Uterus (tissue), 4 donors: ENCODE results near the gene TCL1B. TPM values are rescaled to one million over a fixed set of nuclear protein-coding genes. Genes with fewer than 3 reads are reported as not detected.

Experiments used
- DNase-seq, 2 donors: peaks; one replicate each; pipeline ENCODE4 v3.0.0-alpha.2; 2019 to 2020
- H3K27ac ChIP-seq, 2 donors: fragments of 200-600 bp; sonication (generic); 1 replicate in 1 of 2; 2 replicates in 1 of 2; pipeline ENCODE4 v1.5.1; 2016 to 2018
- H3K27me3 ChIP-seq, 2 donors: fragments of 200-600 bp; sonication (generic); one replicate each; pipeline ENCODE4 v1.5.1; 2018 to 2019; ENCODE audit warnings: control low read depth in 1 of 2
- H3K36me3 ChIP-seq, 2 donors: fragments of 200-600 bp; sonication (generic); one replicate each; pipeline ENCODE4 v1.5.1; 2019; ENCODE audit warnings: control low read depth in 1 of 2
- H3K4me1 ChIP-seq, 2 donors: fragments of 200-600 bp; sonication (generic); one replicate each; pipeline ENCODE4 v1.5.1; 2018 to 2019; ENCODE audit warnings: control low read depth in 1 of 2
- H3K4me3 ChIP-seq, 2 donors: fragments of 200-600 bp; sonication (generic); 1 replicate in 1 of 2; 2 replicates in 1 of 2; pipeline ENCODE4 v1.5.1; 2018 to 2019; ENCODE audit warnings: mild to moderate bottlenecking in 1 of 2
- H3K9me3 ChIP-seq, 2 donors: fragments of 200-600 bp; sonication (generic); one replicate each; pipeline ENCODE4 v1.5.1; 2019; ENCODE audit warnings: control low read depth in 1 of 2
- CTCF ChIP-seq, 4 experiments: fragments of 200-600 bp in 2 of 4; fragments of 450-650 bp in 2 of 4; sonication (generic) in 2 of 4; IDR thresholded peaks; one replicate each; pipeline ENCODE4 v1.5.1; 2016 to 2019; ENCODE audit warnings: antibody characterized with exemption in 4 of 4, mild to moderate bottlenecking in 2 of 4, moderate library complexity in 1 of 4
- POLR2A ChIP-seq, 2 donors: fragments of 450-650 bp; IDR thresholded peaks; one replicate each; pipeline ENCODE4 v1.6.1; 2016; ENCODE audit warnings: antibody characterized with exemption in 2 of 2, mild to moderate bottlenecking in 1 of 2, moderate library complexity in 1 of 2
- intact Hi-C: fragments of 100-400 bp; cut with DNase I; formaldehyde crosslinking; loops from one replicate; pipeline ENCODE4 v1.15.1; 2023; ENCODE audit warnings: low total_unique reads
- total RNA-seq, 4 donors: library from RNA; depleted of rRNA in 3 of 4; stranded (reverse); fragments of >200 nt in 3 of 4; gene quantifications; one replicate each; pipeline versions ENCODE4 v1.1.0 to v1.2.4, GENCODE V29; 2014 to 2023
- donor health status: DM: yes; HTN: yes; CAD: no.

The TCL1B gene
- total RNA-seq, 4 donors from 2014 or later, result 0.28 TPM; not detected in 3

- Histone ChIP-seq H3K36me3 (no peaks in the 10 kb centered on the region), H3K27ac (peak overlapping the region; percentile 64 to 67), H3K4me3 (no peak overlapping the region), H3K27me3 (no peaks in the 10 kb centered on the region), H3K4me1 (no peaks in the 10 kb centered on the region), H3K9me3 (no peaks in the 10 kb centered on the region)
- no peak for DNase-seq
- intact Hi-C loops, result no loop called here
- TF ChIP-seq CTCF (IDR thresholded peaks at IDR 0.05) (no peak), POLR2A (IDR thresholded peaks at IDR 0.05) (no peak)
Observed at GRCh38 chr14:95651028-95651427, 35.2 kb upstream of the TCL1B start.

- H3K27ac ChIP-seq, result peak overlapping the region; percentile 64 to 67
- no peak for DNase-seq
- intact Hi-C loops, result no loop called here
Observed at GRCh38 chr14:95651821-95652583, 34.2 kb upstream of the TCL1B start.

GRCh38 chr14:95652690-95653089 lies 33.5 kb upstream of the TCL1B start:
- intact Hi-C loops, result no loop called here
- Histone ChIP-seq H3K27me3 (no peaks in the 10 kb centered on the region), H3K4me3 (no peak overlapping the region), H3K9me3 (no peaks in the 10 kb centered on the region), H3K4me1 (no peaks in the 10 kb centered on the region), H3K27ac (peak overlapping the region; percentile 15 to 67), H3K36me3 (no peaks in the 10 kb centered on the region)
- TF ChIP-seq CTCF (IDR thresholded peaks at IDR 0.05) (no peak), POLR2A (IDR thresholded peaks at IDR 0.05) (no peak)
- DNase-seq, result no peak

More at GRCh38 chr14:95651821-95652583, 34.2 kb upstream of the TCL1B start:
- Histone ChIP-seq H3K36me3 (no peaks in the 10 kb centered on the region), H3K27me3 (no peaks in the 10 kb centered on the region), H3K4me3 (no peak overlapping the region), H3K4me1 (no peaks in the 10 kb centered on the region), H3K9me3 (no peaks in the 10 kb centered on the region)
- no peak for TF ChIP-seq CTCF (IDR thresholded peaks at IDR 0.05)

GRCh38 chr14:95655461-95655860 lies 30.8 kb upstream of the TCL1B start:
- TF ChIP-seq POLR2A (IDR thresholded peaks at IDR 0.05) (no peak), CTCF (IDR thresholded peaks at IDR 0.05) (no peak)
- Histone ChIP-seq H3K4me3 (no peak overlapping the region), H3K4me1 (peaks cover 0 to 3% of the 10 kb centered on the region in 2 donors), H3K27me3 (no peaks in the 10 kb centered on the region), H3K9me3 (no peaks in the 10 kb centered on the region), H3K36me3 (no peaks in the 10 kb centered on the region), H3K27ac (no peak overlapping the region)
- DNase-seq, result no peak
- intact Hi-C loops, result no loop called here

GRCh38 chr14:95656634-95657033 lies 29.6 kb upstream of the TCL1B start:
- Histone ChIP-seq H3K27me3 (no peaks in the 10 kb centered on the region), H3K9me3 (no peaks in the 10 kb centered on the region), H3K4me1 (peaks cover 0 to 3% of the 10 kb centered on the region in 2 donors), H3K4me3 (no peak overlapping the region), H3K27ac (no peak overlapping the region), H3K36me3 (no peaks in the 10 kb centered on the region)
- DNase-seq, result no peak
- TF ChIP-seq POLR2A (IDR thresholded peaks at IDR 0.05) (no peak), CTCF (IDR thresholded peaks at IDR 0.05) (no peak)
- intact Hi-C loops, result no loop called here
